Large intestine (tissue), 3 donors: ENCODE results near the gene GLYR1. TPM values are rescaled to one million over a fixed set of nuclear protein-coding genes. Genes with fewer than 3 reads are reported as not detected.
A peak's percentile ranks its signal among the peaks of the same experiment; 100 is the strongest.

Experiments
- DNase-seq, 2 donors: peaks; one replicate each; pipeline versions ENCODE4 v3.0.0 to v3.0.0-alpha.2; 2013
- H3K27ac ChIP-seq: one replicate; pipeline ENCODE4 v1.5.1; 2013; ENCODE audit warnings: low read length
- H3K27me3 ChIP-seq: 2 replicates; pipeline ENCODE4 v1.6.1; 2013; ENCODE audit warnings: low read length; ENCODE audit not compliant: control insufficient read depth, insufficient read depth
- H3K36me3 ChIP-seq: 2 replicates; pipeline ENCODE4 v1.6.1; 2013; ENCODE audit warnings: low read length; ENCODE audit not compliant: control insufficient read depth, insufficient read depth
- H3K4me1 ChIP-seq: one replicate; pipeline ENCODE4 v1.6.1; 2013; ENCODE audit warnings: low read length; ENCODE audit not compliant: control insufficient read depth, insufficient read depth
- H3K4me3 ChIP-seq: one replicate; pipeline ENCODE4 v1.5.1; 2013; ENCODE audit warnings: low read length
- H3K9me3 ChIP-seq: one replicate; pipeline ENCODE4 v1.6.1; 2013; ENCODE audit warnings: mild to moderate bottlenecking, low read depth, low read length, moderate library complexity; ENCODE audit not compliant: control insufficient read depth
- WGBS: methylation state at CpG from one replicate; pipeline ENCODE4 v1.1.5; 2013; ENCODE audit warnings: low lambda C conversion rate; ENCODE audit not compliant: insufficient coverage; 5-methylcytosine and 5-hydroxymethylcytosine counted together
- polyA plus RNA-seq: library from polyadenylated mRNA; unstranded; fragments of 120-200 nt; gene quantifications from one replicate; pipeline ENCODE4 v1.2.1, GENCODE V29; 2013

Gene GLYR1
- polyA plus RNA-seq, 1 donor: 102 TPM

DNA sequence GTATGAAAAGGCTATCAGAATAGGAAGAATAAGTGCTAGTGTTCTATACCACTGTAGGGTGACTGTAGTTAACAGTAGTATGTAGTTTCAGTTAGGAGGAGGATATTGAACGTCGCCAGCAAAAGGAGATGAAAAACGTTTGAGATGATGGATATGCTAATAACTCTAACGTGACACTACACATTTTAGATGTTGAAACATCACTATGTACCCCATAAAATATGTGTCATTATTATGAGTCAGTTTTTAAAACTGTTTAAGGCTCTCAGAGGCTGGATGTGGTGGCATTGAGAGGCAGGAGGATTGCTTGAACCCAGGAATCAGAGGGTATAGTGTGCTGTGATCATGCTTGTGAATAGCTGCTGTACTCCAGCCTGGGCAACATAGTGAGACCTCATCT lies 32.0 kb upstream of the GLYR1 start:
- H3K4me1 ChIP-seq: peaks cover 21% of the 10 kb centered on the region
- H3K36me3 ChIP-seq: peaks cover 90% of the 10 kb centered on the region
- no peak overlapping the region for H3K27ac ChIP-seq
- peaks cover 7% of the 10 kb centered on the region for H3K9me3 ChIP-seq
- H3K27me3 ChIP-seq: no peaks in the 10 kb centered on the region
- H3K4me3 ChIP-seq: no peak overlapping the region
- no CpG with 5 or more reads among the region's 4 CpGs for WGBS
- no peak for DNase-seq

- H3K4me3 ChIP-seq: no peak overlapping the region
- no peak for DNase-seq
- no peaks in the 10 kb centered on the region for H3K9me3 ChIP-seq
- no peaks in the 10 kb centered on the region for H3K27me3 ChIP-seq
- peaks cover 90% of the 10 kb centered on the region for H3K36me3 ChIP-seq
- peaks cover 36% of the 10 kb centered on the region for H3K4me1 ChIP-seq
- WGBS: 100% methylated on average over 3 of the region's 14 CpGs
- H3K27ac ChIP-seq: no peak overlapping the region
Measured at GRCh38 chr16:4877380-4877685, 30.2 kb upstream of the GLYR1 start.

DNA sequence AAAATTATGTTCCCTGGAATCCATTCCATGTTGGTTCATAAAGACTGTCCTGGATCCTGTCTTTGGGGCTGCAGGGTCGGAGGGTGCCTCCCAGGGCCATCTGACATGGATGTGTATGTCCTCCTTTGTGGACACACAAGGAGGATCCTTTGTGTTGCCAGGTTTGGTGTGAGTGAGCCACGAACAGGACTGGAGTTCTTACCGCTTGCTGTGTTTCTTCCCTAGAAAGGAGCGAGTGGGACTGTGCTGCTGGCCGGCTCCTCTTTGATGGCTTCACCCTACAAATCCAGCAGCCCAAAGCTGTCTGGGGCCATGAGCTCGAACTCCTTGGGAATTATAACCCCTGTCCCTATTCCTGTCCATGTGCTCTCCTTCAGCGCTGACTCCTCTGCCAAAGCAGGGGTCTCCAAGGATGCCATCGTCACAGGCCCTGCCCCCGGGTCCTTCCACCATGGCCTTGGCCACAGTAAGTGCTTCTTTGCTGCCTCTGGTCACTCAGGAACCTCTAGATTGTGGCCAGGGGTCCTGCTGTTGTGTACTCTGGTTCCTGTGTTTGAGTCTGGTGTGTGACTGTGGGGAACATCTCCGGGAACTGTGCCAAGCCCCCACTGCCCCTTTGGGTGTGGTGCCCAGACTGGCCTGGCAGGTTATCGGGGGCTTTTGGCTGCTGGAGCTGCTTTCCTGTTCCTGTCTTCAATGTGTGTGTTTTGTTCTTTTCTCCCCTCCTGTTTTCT lies 29.7 kb upstream of the GLYR1 start:
- H3K4me3 ChIP-seq: no peak overlapping the region
- peaks cover 36% of the 10 kb centered on the region for H3K4me1 ChIP-seq
- H3K9me3 ChIP-seq: no peaks in the 10 kb centered on the region
- no peak for DNase-seq
- H3K27me3 ChIP-seq: no peaks in the 10 kb centered on the region
- no CpG with 5 or more reads among the region's 11 CpGs for WGBS
- peaks cover 90% of the 10 kb centered on the region for H3K36me3 ChIP-seq
- H3K27ac ChIP-seq: no peak overlapping the region

DNA sequence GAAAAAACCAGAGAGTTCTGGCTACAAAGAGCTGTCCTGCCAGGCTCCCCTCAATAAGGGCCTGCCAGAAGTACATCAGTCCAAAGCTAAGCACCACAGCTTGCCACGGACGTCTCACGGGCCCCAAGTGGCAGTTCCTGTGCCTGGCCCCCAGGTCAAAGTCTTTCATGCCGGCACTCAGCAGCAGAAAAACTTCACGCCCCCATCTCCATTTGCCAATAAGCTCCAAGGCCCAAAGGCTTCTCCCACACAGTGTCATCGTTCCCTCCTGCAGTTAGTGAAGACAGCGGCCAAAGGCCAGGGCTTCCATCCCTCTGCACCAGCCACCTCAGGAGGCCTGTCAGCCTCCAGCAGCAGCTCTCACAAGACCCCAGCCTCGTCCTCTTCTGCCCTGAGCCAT lies 27.6 kb upstream of the GLYR1 start:
- WGBS: no CpG with 5 or more reads among the region's 8 CpGs
- peak; percentile 82 to 93 for DNase-seq
- Histone ChIP-seq H3K9me3 (no peaks in the 10 kb centered on the region), H3K36me3 (peaks cover 88% of the 10 kb centered on the region), H3K27ac (peak overlapping the region; percentile 76), H3K4me3 (no peak overlapping the region), H3K4me1 (peaks cover 46% of the 10 kb centered on the region), H3K27me3 (no peaks in the 10 kb centered on the region)

- peak in 1 of 2 donors; percentile 64 for DNase-seq
- H3K27ac ChIP-seq: peak overlapping the region; percentile 57
- H3K27me3 ChIP-seq: no peaks in the 10 kb centered on the region
- no CpG with 5 or more reads among the region's 3 CpGs for WGBS
- H3K4me1 ChIP-seq: peaks cover 61% of the 10 kb centered on the region
- no peak overlapping the region for H3K4me3 ChIP-seq
- no peaks in the 10 kb centered on the region for H3K9me3 ChIP-seq
- peaks cover 75% of the 10 kb centered on the region for H3K36me3 ChIP-seq
Measured at GRCh38 chr16:4873091-4873490, 26.0 kb upstream of the GLYR1 start.

- DNase-seq: no peak
- no peak overlapping the region for H3K4me3 ChIP-seq
- no peaks in the 10 kb centered on the region for H3K9me3 ChIP-seq
- peaks cover 61% of the 10 kb centered on the region for H3K36me3 ChIP-seq
- no peak overlapping the region for H3K27ac ChIP-seq
- no CpG with 5 or more reads among the region's 4 CpGs for WGBS
- peaks cover 70% of the 10 kb centered on the region for H3K4me1 ChIP-seq
- H3K27me3 ChIP-seq: no peaks in the 10 kb centered on the region
Measured at GRCh38 chr16:4871071-4871470, 24.0 kb upstream of the GLYR1 start.

DNA sequence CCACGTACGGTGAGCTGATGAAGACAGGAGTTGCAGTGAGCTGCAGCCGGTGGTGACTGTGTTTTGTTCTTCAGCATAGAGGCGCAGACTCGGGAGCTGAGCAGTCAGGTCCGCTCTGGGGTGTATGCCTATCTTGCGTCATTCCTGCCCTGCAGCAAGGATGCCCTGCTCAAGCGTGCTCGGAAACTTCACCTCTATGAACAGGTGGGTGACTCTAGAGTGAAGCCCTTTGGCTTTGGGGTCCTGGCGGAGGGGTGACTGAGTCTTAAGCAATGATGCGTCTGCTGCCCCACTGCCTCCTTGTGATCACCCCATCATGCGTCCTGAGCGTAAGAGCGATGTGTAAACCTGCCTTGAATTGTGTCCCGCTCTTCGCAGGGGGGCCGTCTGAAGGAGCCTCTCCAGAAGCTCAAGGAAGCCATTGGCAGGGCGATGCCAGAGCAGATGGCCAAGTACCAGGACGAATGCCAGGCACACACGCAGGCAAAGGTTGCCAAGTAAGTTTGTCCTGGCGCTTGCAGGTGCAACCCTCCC lies 23.1 kb upstream of the GLYR1 start:
- Histone ChIP-seq H3K9me3 (no peaks in the 10 kb centered on the region), H3K4me1 (peaks cover 64% of the 10 kb centered on the region), H3K27me3 (no peaks in the 10 kb centered on the region), H3K4me3 (no peak overlapping the region), H3K36me3 (peaks cover 56% of the 10 kb centered on the region), H3K27ac (peak overlapping the region; percentile 92)
- DNase-seq: no peak
- no CpG with 5 or more reads among the region's 21 CpGs for WGBS

DNA sequence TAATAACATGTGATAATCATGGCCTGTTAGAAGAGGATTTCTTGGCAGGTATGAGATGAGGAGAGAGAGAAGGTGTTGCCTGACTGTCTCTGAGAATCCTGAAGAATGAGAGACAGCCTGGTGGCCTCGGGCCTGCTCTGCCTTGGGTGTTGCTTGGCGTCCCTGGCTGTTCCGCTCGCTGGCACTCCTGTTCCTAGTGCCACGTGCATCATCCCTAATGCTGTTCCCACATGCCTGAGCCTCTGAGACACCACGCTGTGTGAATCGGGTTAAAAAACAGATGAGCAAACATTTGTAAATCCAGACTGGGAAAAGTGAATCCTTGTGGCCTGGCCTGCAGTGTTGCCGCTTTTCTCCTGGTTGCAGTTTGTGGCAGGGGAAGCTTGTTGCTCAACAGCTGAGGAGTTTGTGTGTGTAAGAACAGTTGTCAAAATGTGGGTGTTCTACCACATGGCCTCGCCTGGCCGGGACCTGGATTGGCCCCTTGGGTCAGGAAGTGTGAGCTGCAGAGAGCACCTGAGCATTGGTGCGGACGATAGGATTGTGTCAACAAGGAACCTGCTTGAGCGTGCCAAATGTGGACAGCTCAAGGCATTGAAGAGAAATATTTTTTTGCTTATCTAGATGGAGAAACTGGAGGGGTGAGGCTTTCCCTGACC lies 22.2 kb upstream of the GLYR1 start:
- H3K36me3 ChIP-seq: peaks cover 53% of the 10 kb centered on the region
- H3K4me3 ChIP-seq: no peak overlapping the region
- WGBS: no CpG with 5 or more reads among the region's 13 CpGs
- H3K4me1 ChIP-seq: peaks cover 55% of the 10 kb centered on the region
- H3K27me3 ChIP-seq: no peaks in the 10 kb centered on the region
- H3K9me3 ChIP-seq: no peaks in the 10 kb centered on the region
- DNase-seq: peak; percentile 61 to 81
- peak overlapping the region; percentile 92 for H3K27ac ChIP-seq

- H3K27me3 ChIP-seq: no peaks in the 10 kb centered on the region
- no peak overlapping the region for H3K4me3 ChIP-seq
- H3K36me3 ChIP-seq: peaks cover 46% of the 10 kb centered on the region
- peak; percentile 31 to 67 for DNase-seq
- no peaks in the 10 kb centered on the region for H3K9me3 ChIP-seq
- peak overlapping the region; percentile 92 for H3K27ac ChIP-seq
- WGBS: no CpG with 5 or more reads among the region's 7 CpGs
- H3K4me1 ChIP-seq: peaks cover 48% of the 10 kb centered on the region
Measured at GRCh38 chr16:4868535-4868934, 21.4 kb upstream of the GLYR1 start.

GRCh38 chr16:4868026-4868425 lies 20.9 kb upstream of the GLYR1 start:
- H3K27me3 ChIP-seq: no peaks in the 10 kb centered on the region
- peak overlapping the region; percentile 92 for H3K27ac ChIP-seq
- no CpG with 5 or more reads among the region's 5 CpGs for WGBS
- peaks cover 43% of the 10 kb centered on the region for H3K36me3 ChIP-seq
- no peaks in the 10 kb centered on the region for H3K9me3 ChIP-seq
- peak overlapping the region; percentile 5 for H3K4me3 ChIP-seq
- peak; percentile 62 to 85 for DNase-seq
- peaks cover 43% of the 10 kb centered on the region for H3K4me1 ChIP-seq
